Measurements from ENCODE around the gene C10orf143.

GRCh38 chr10:130062201-130062600 is 48.4 kb downstream of the C10orf143 start:
- TF ChIP-seq CTCF (IDR thresholded peaks at IDR 0.05; ENCODE audit: insufficient read depth, low read length, poor library complexity, severe bottlenecking), result no peak
- no peak for TF ChIP-seq EZH2phosphoT487 (conservative IDR thresholded peaks at IDR 0.05; ENCODE audit: low read length)
